ENCODE measurements around the gene TMEM51. TPM values are rescaled to one million over a fixed set of nuclear protein-coding genes. Genes with fewer than 3 reads are reported as not detected.

The TMEM51 gene
- total and polyA plus RNA-seq, 2 donors (not counting 1 experiment from before 2014, with no cell fraction given) = 0.06 to 0.30 TPM

DNA sequence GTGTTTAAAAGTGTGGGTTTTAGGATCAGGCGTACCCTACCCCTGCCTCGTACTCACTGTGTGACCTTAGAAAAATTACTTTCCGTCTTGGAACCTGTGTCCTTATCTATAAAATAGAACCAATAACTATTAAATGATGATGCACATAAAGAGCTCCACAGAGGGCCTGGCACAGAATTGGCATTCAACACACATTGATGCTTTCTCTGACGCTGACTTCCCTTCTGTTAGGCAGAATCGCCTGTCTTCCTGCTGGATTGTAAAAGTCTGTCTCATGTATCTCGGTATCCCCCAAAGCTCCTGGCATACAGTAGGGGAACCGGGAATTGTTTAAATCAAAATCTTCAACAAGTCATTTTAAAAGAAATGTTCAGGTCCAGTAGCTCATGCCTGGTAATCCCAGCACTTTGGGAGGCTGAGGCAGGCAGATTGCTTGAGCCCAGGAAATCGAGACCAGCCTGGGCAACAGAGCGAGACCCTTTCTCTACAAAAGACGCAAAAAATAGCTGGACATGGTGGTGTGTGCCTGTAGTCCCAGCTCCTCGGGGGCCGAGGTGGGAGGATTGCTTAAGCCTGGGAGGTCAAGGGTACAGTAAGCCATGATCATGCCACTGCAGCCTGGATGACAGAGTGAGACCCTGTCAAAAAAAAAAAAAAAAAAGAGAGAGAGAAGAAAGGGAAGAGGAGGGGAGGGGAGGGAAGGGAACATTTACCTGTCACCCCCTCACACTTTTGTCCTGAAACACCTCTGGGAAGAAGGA is 52.2 kb downstream of the TMEM51 start:
- 87% methylated on average over 9 of the region's 12 CpGs for WGBS (ENCODE audit: insufficient coverage)
- H3K9me3 Mint-ChIP-seq (ENCODE audit: insufficient read depth) = no peaks in the 10 kb centered on the region
- Histone ChIP-seq H3K79me2 (ENCODE audit: control insufficient read depth, insufficient read depth, low read length) (no peaks in the 10 kb centered on the region), H3K4me1 (ENCODE audit: control insufficient read depth in 2 of 2, insufficient read depth in 2 of 2, low read length in 2 of 2) (no peaks in the 10 kb centered on the region), H3K4me3 (ENCODE audit: control extremely low read depth in 1 of 5, extremely low read depth in 1 of 5, insufficient read depth in 1 of 5, low read depth in 2 of 5, low read length in 4 of 5) (no peak overlapping the region), H3K9ac (ENCODE audit: low read length) (no peak overlapping the region), H4K20me1 (ENCODE audit: control insufficient read depth, insufficient read depth, low read length, poor library complexity, severe bottlenecking) (no peaks in the 10 kb centered on the region), H3K27ac (ENCODE audit: low read length in 2 of 2) (no peak overlapping the region), H3K9me3 (ENCODE audit: control extremely low read depth in 1 of 3, control insufficient read depth in 2 of 3, insufficient read depth in 1 of 3, low read length in 2 of 3) (no peaks in the 10 kb centered on the region), H2AFZ (ENCODE audit: insufficient read depth, low read depth, low read length, poor library complexity, severe bottlenecking) (no peak overlapping the region), H3K27me3 (replicated peaks in 1 of 4; ENCODE audit: control extremely low read depth in 1 of 4, control insufficient read depth in 3 of 4, insufficient read depth in 4 of 4, low read length in 3 of 4) (peaks cover 0 to 3% (median 0%) of the 10 kb centered on the region in 4 experiments), H3K36me3 (replicated peaks in 1 of 2; ENCODE audit: control extremely low read depth in 1 of 2, control insufficient read depth in 1 of 2, extremely low read depth in 1 of 2, insufficient read depth in 2 of 2, low read length in 1 of 2) (no peaks in the 10 kb centered on the region), H3K4me2 (replicated peaks; ENCODE audit: low read depth, low read length, poor library complexity, severe bottlenecking) (no peak overlapping the region)
- DNase-seq (no peak), ATAC-seq (ENCODE audit: low read depth) (no peak)
- ChIA-PET CTCF (no interaction called here), POLR2A (no interaction called here)
- no peak overlapping the region for H3K27ac Mint-ChIP-seq
- no peaks in the 10 kb centered on the region for H3K4me1 Mint-ChIP-seq
- TF ChIP-seq, protein P1, sequence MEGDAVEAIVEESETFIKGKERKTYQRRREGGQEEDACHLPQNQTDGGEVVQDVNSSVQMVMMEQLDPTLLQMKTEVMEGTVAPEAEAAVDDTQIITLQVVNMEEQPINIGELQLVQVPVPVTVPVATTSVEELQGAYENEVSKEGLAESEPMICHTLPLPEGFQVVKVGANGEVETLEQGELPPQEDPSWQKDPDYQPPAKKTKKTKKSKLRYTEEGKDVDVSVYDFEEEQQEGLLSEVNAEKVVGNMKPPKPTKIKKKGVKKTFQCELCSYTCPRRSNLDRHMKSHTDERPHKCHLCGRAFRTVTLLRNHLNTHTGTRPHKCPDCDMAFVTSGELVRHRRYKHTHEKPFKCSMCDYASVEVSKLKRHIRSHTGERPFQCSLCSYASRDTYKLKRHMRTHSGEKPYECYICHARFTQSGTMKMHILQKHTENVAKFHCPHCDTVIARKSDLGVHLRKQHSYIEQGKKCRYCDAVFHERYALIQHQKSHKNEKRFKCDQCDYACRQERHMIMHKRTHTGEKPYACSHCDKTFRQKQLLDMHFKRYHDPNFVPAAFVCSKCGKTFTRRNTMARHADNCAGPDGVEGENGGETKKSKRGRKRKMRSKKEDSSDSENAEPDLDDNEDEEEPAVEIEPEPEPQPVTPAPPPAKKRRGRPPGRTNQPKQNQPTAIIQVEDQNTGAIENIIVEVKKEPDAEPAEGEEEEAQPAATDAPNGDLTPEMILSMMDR (IDR thresholded peaks at IDR 0.05) = no peak
- TF ChIP-seq EZH2 (IDR thresholded peaks at IDR 0.05; ENCODE audit: borderline replicate concordance, insufficient read depth, low read depth, low read length, poor library complexity, severe bottlenecking) = no peak
- intact Hi-C loops (cut with micrococcal nuclease) = no loop called here
- H3K4me3 Mint-ChIP-seq = no peak overlapping the region
- H3K27me3 Mint-ChIP-seq = peaks cover 23% of the 10 kb centered on the region

DNA sequence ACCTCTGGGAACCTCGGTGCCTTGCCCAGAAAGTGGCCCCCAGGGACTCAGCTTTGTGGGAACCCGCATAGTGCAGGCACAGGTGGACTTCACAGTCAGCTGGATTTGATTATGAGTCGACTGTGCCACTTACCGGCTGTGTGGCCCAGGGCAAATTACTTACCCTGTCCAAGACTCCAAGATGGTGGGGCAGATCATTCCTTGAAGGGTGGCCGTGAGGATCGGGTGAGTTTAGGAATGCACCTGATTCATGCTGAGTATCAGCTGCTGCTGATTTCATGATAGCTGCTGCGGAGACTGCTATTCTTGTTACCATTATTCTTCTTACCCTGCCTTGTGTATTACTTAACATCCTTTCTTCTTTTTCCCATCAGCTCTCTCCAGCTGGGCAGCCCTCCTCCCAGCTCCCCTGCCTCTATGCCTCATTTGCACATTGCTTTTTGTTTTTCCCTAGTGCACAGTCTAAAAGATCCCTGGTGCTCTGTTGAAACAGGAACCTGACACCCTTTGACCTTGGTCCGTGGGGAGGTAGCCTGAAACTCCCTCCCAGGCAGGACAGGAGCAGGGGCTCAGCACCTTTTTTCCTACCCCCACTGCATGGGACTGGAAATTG is 53.0 kb downstream of the TMEM51 start:
- Histone ChIP-seq H3K9me3 (ENCODE audit: control extremely low read depth in 1 of 3, control insufficient read depth in 2 of 3, insufficient read depth in 1 of 3, low read length in 2 of 3) (no peaks in the 10 kb centered on the region), H3K79me2 (ENCODE audit: control insufficient read depth, insufficient read depth, low read length) (no peaks in the 10 kb centered on the region), H3K27ac (ENCODE audit: low read length in 2 of 2) (no peak overlapping the region), H3K9ac (ENCODE audit: low read length) (no peak overlapping the region), H3K27me3 (replicated peaks in 1 of 4; ENCODE audit: control extremely low read depth in 1 of 4, control insufficient read depth in 3 of 4, insufficient read depth in 4 of 4, low read length in 3 of 4) (peaks cover 0 to 3% (median 0%) of the 10 kb centered on the region in 4 experiments), H3K36me3 (replicated peaks in 1 of 2; ENCODE audit: control extremely low read depth in 1 of 2, control insufficient read depth in 1 of 2, extremely low read depth in 1 of 2, insufficient read depth in 2 of 2, low read length in 1 of 2) (no peaks in the 10 kb centered on the region), H4K20me1 (ENCODE audit: control insufficient read depth, insufficient read depth, low read length, poor library complexity, severe bottlenecking) (no peaks in the 10 kb centered on the region), H2AFZ (ENCODE audit: insufficient read depth, low read depth, low read length, poor library complexity, severe bottlenecking) (no peak overlapping the region), H3K4me3 (ENCODE audit: control extremely low read depth in 1 of 5, extremely low read depth in 1 of 5, insufficient read depth in 1 of 5, low read depth in 2 of 5, low read length in 4 of 5) (no peak overlapping the region), H3K4me2 (replicated peaks; ENCODE audit: low read depth, low read length, poor library complexity, severe bottlenecking) (no peak overlapping the region), H3K4me1 (ENCODE audit: control insufficient read depth in 2 of 2, insufficient read depth in 2 of 2, low read length in 2 of 2) (no peaks in the 10 kb centered on the region)
- DNase-seq = no peak
- ChIA-PET POLR2A (no interaction called here), CTCF (interaction anchor here (0.6 kb wide), 1 partner anchor 36 kb away, joined by 3 read pairs; no protein-coding TSS in a partner anchor)
- H3K4me3 Mint-ChIP-seq = no peak overlapping the region
- TF ChIP-seq, protein P1 (IDR thresholded peaks at IDR 0.05) = no peak
- TF ChIP-seq EZH2 (IDR thresholded peaks at IDR 0.05; ENCODE audit: borderline replicate concordance, insufficient read depth, low read depth, low read length, poor library complexity, severe bottlenecking) = no peak
- ATAC-seq (ENCODE audit: low read depth) = no peak
- H3K9me3 Mint-ChIP-seq (ENCODE audit: insufficient read depth) = no peaks in the 10 kb centered on the region
- no peak overlapping the region for H3K27ac Mint-ChIP-seq
- H3K27me3 Mint-ChIP-seq = peaks cover 23% of the 10 kb centered on the region
- H3K4me1 Mint-ChIP-seq = no peaks in the 10 kb centered on the region
- intact Hi-C loops (cut with micrococcal nuclease) = no loop called here
- WGBS (ENCODE audit: insufficient coverage) = 81% methylated on average over 8 of the region's 8 CpGs
